RWPE2 (cell line): ENCODE results near the gene PJA1.

Source experiments
- ATAC-seq: fragments of 200-7000 bp; cut with Tn5 transposase; 3 replicates; pipeline ENCODE4 v1.9.1; 2021; ENCODE audit warnings: low read depth
- DNase-seq: peaks from one replicate; pipeline ENCODE4 v3.0.0-alpha.2; 2020; ENCODE audit warnings: low spot score
- H3K27ac ChIP-seq: fragments of 450-650 bp; 2 replicates; pipeline ENCODE4 v1.5.1; 2017; ENCODE audit warnings: mild to moderate bottlenecking; ENCODE audit not compliant: poor library complexity, severe bottlenecking
- H3K27me3 ChIP-seq: fragments of 250-450 bp; sonication (Bioruptor Pico); 2 replicates; pipeline ENCODE4 v1.5.1; 2021; ENCODE audit warnings: mild to moderate bottlenecking, moderate library complexity; ENCODE audit not compliant: insufficient read depth, poor library complexity, severe bottlenecking
- H3K36me3 ChIP-seq: fragments of 250-450 bp; sonication (Bioruptor Pico); 2 replicates; pipeline ENCODE4 v1.5.1; 2020; ENCODE audit warnings: low read depth, mild to moderate bottlenecking, moderate library complexity
- H3K4me1 ChIP-seq: fragments of 250-450 bp; sonication (Bioruptor Pico); 2 replicates; pipeline ENCODE4 v1.5.1; 2021; ENCODE audit warnings: mild to moderate bottlenecking, moderate library complexity; ENCODE audit not compliant: insufficient read depth, poor library complexity, severe bottlenecking
- H3K4me3 ChIP-seq: fragments of 250-450 bp; sonication (Bioruptor Pico); 2 replicates; pipeline ENCODE4 v1.5.1; 2021; ENCODE audit warnings: mild to moderate bottlenecking, moderate library complexity; ENCODE audit not compliant: severe bottlenecking
- H3K9me3 ChIP-seq: fragments of 250-450 bp; sonication (Bioruptor Pico); 2 replicates; pipeline ENCODE4 v1.5.1; 2021; ENCODE audit warnings: mild to moderate bottlenecking, moderate library complexity; ENCODE audit not compliant: severe bottlenecking
- CTCF ChIP-seq: fragments of 450-650 bp; IDR thresholded peaks from one replicate; pipeline ENCODE4 v1.5.1; 2017; ENCODE audit warnings: mild to moderate bottlenecking, moderate library complexity; ENCODE audit not compliant: poor library complexity, severe bottlenecking

PJA1 gene

GRCh38 chrX:69162361-69162865 is 2.8 kb downstream of the PJA1 start:
- ATAC-seq = no peak
- peaks cover 6% of the 10 kb centered on the region for H3K4me1 ChIP-seq
- no peak for TF ChIP-seq CTCF
- H3K9me3 ChIP-seq = no peaks in the 10 kb centered on the region
- DNase-seq = no peak
- H3K4me3 ChIP-seq = no peak overlapping the region
- no peaks in the 10 kb centered on the region for H3K36me3 ChIP-seq
- H3K27me3 ChIP-seq = no peaks in the 10 kb centered on the region
- H3K27ac ChIP-seq = no peak overlapping the region

GRCh38 chrX:69161786-69162349 is 3.4 kb downstream of the PJA1 start:
- Histone ChIP-seq H3K27me3 (no peaks in the 10 kb centered on the region), H3K36me3 (no peaks in the 10 kb centered on the region), H3K27ac (no peak overlapping the region), H3K4me3 (no peak overlapping the region), H3K4me1 (peaks cover 6% of the 10 kb centered on the region), H3K9me3 (no peaks in the 10 kb centered on the region)
- DNase-seq = no peak
- TF ChIP-seq CTCF = no peak
- no peak for ATAC-seq

GRCh38 chrX:69161371-69161770 is 3.9 kb downstream of the PJA1 start:
- no peaks in the 10 kb centered on the region for H3K27me3 ChIP-seq
- no peak for TF ChIP-seq CTCF
- ATAC-seq (no peak), DNase-seq (no peak)
- peaks cover 6% of the 10 kb centered on the region for H3K4me1 ChIP-seq
- no peak overlapping the region for H3K4me3 ChIP-seq
- no peak overlapping the region for H3K27ac ChIP-seq
- H3K36me3 ChIP-seq = no peaks in the 10 kb centered on the region
- no peaks in the 10 kb centered on the region for H3K9me3 ChIP-seq

- H3K4me1 ChIP-seq = peaks cover 6% of the 10 kb centered on the region
- H3K9me3 ChIP-seq = no peaks in the 10 kb centered on the region
- DNase-seq = no peak
- H3K27ac ChIP-seq = no peak overlapping the region
- no peaks in the 10 kb centered on the region for H3K36me3 ChIP-seq
- ATAC-seq = peak; percentile 78
- no peak overlapping the region for H3K4me3 ChIP-seq
- no peaks in the 10 kb centered on the region for H3K27me3 ChIP-seq
- TF ChIP-seq CTCF = peak; percentile 33
Measured at GRCh38 chrX:69158166-69158980, 6.9 kb downstream of the PJA1 start.

- Histone ChIP-seq H3K9me3 (no peaks in the 10 kb centered on the region), H3K27me3 (no peaks in the 10 kb centered on the region), H3K4me1 (peaks cover 6% of the 10 kb centered on the region), H3K27ac (no peak overlapping the region), H3K36me3 (no peaks in the 10 kb centered on the region), H3K4me3 (no peak overlapping the region)
- TF ChIP-seq CTCF = no peak
- ATAC-seq = no peak
- no peak for DNase-seq
Measured at GRCh38 chrX:69156638-69157037, 8.6 kb downstream of the PJA1 start.
